Chondrocyte (in vitro differentiated cells): Measurements from ENCODE around the gene SH3RF1. TPM values are rescaled to one million over a fixed set of nuclear protein-coding genes. Genes with fewer than 3 reads are reported as not detected.
A peak's percentile ranks its signal among the peaks of the same experiment; 100 is the strongest.

Source experiments
- DNase-seq: peaks from one replicate; pipeline ENCODE4 v3.0.0; 2021; ENCODE audit warnings: mixed read lengths, low spot score
- H3K27ac Mint-ChIP-seq: one replicate; pipeline ENCODE4 v1.8.0; 2021; ENCODE audit warnings: mild to moderate bottlenecking, moderate library complexity, mixed read lengths; ENCODE audit not compliant: unreplicated experiment
- H3K27me3 Mint-ChIP-seq: 2 replicates; pipeline ENCODE4 v1.8.0; 2021; ENCODE audit warnings: low read depth, mixed read lengths
- H3K36me3 Mint-ChIP-seq: 2 replicates; pipeline ENCODE4 v1.8.0; 2021; ENCODE audit warnings: low read depth, mixed read lengths
- H3K4me1 Mint-ChIP-seq: 2 replicates; pipeline ENCODE4 v1.8.0; 2021; ENCODE audit warnings: low read depth, mild to moderate bottlenecking, mixed read lengths
- H3K4me3 Mint-ChIP-seq: one replicate; pipeline ENCODE4 v1.8.0; 2021; ENCODE audit warnings: mild to moderate bottlenecking, moderate library complexity, mixed read lengths; ENCODE audit not compliant: unreplicated experiment
- H3K9me3 Mint-ChIP-seq: 2 replicates; pipeline ENCODE4 v1.8.0; 2021; ENCODE audit warnings: low read depth, mixed read lengths
- CTCF ChIP-seq: fragments of 200-600 bp; sonication (generic); IDR thresholded peaks from 2 replicates; pipeline ENCODE4 v1.5.0; 2021; ENCODE audit warnings: antibody characterized with exemption, mild to moderate bottlenecking, moderate library complexity
- total RNA-seq: library from RNA; stranded (reverse); gene quantifications from 3 replicates; pipeline ENCODE4 v1.2.1, GENCODE V29; 2021

Gene SH3RF1
- total RNA-seq, 1 donor from 2014 or later, result 25.2 TPM

- Mint-ChIP-seq H3K27ac (peak overlapping the region; percentile 60), H3K4me1 (peaks cover 85% of the 10 kb centered on the region), H3K9me3 (no peaks in the 10 kb centered on the region), H3K36me3 (peaks cover 11% of the 10 kb centered on the region), H3K4me3 (no peak overlapping the region), H3K27me3 (no peaks in the 10 kb centered on the region)
- DNase-seq, result no peak
- TF ChIP-seq CTCF, result no peak
Observed at GRCh38 chr4:169259271-169259670, 11.5 kb downstream of the SH3RF1 start.

DNA sequence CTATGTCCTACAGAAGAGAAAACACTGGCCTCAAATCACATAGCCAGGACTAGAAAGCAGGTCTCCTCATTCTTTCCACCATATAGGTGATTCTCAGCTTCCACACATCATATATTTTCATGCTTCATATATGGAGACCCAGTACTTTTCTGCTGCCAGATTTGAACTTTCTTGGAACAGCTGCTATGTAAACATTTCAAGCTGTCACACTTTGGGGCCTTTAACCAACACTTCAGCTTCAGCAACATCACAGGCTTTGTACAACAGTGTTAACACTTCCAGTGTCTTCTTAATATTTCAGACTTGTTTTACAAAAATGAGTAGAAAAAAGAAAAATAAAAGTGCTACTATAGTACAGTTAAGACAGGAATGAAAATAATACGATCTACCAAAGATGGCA lies 12.6 kb downstream of the SH3RF1 start:
- Mint-ChIP-seq H3K27me3 (no peaks in the 10 kb centered on the region), H3K36me3 (peaks cover 5% of the 10 kb centered on the region), H3K27ac (peak overlapping the region; percentile 72), H3K4me1 (peaks cover 85% of the 10 kb centered on the region), H3K4me3 (no peak overlapping the region), H3K9me3 (no peaks in the 10 kb centered on the region)
- DNase-seq, result no peak
- no peak for TF ChIP-seq CTCF

- H3K27ac Mint-ChIP-seq, result peak overlapping the region; percentile 47
- no peaks in the 10 kb centered on the region for H3K27me3 Mint-ChIP-seq
- DNase-seq, result no peak
- H3K36me3 Mint-ChIP-seq, result no peaks in the 10 kb centered on the region
- H3K9me3 Mint-ChIP-seq, result no peaks in the 10 kb centered on the region
- TF ChIP-seq CTCF, result no peak
- H3K4me1 Mint-ChIP-seq, result peaks cover 90% of the 10 kb centered on the region
- H3K4me3 Mint-ChIP-seq, result no peak overlapping the region
Observed at GRCh38 chr4:169256856-169257761, 13.6 kb downstream of the SH3RF1 start.

GRCh38 chr4:169256101-169256612 lies 14.6 kb downstream of the SH3RF1 start:
- H3K36me3 Mint-ChIP-seq, result no peaks in the 10 kb centered on the region

More at GRCh38 chr4:169256101-169256612, 14.6 kb downstream of the SH3RF1 start:
- TF ChIP-seq CTCF, result no peak
- Mint-ChIP-seq H3K4me3 (no peak overlapping the region), H3K27ac (peak overlapping the region; percentile 11), H3K27me3 (no peaks in the 10 kb centered on the region), H3K9me3 (no peaks in the 10 kb centered on the region), H3K4me1 (peaks cover 95% of the 10 kb centered on the region)
- DNase-seq, result no peak
